ENCODE data around the gene ALPG.
"Not testable (repeated sequence)": the region's sequence is repeated elsewhere in the genome, so short reads cannot be mapped to it uniquely, and the experiment has no call there.

ALPG gene

GRCh38 chr2:232398293-232399034 lies 8.2 kb upstream of the ALPG start:
- no peak for DNase-seq

GRCh38 chr2:232400256-232401015 lies 6.2 kb upstream of the ALPG start:
- DNase-seq = no peak

- no peak for DNase-seq
Measured at GRCh38 chr2:232402518-232402917, 4.1 kb upstream of the ALPG start.

- no peak for DNase-seq
Measured at GRCh38 chr2:232405943-232406510, 617 bp upstream of the ALPG start.

- not testable (repeated sequence) for DNase-seq
Measured at GRCh38 chr2:232407428-232408150, 945 bp downstream of the ALPG start.

GRCh38 chr2:232408269-232408668 lies 1.6 kb downstream of the ALPG start:
- DNase-seq = not testable (repeated sequence)

- DNase-seq = not testable (repeated sequence)
Measured at GRCh38 chr2:232409617-232410016, 3.0 kb downstream of the ALPG start.

- no peak for DNase-seq
Measured at GRCh38 chr2:232410238-232410900, 3.7 kb downstream of the ALPG start.

GRCh38 chr2:232411901-232412629 lies 5.4 kb downstream of the ALPG start:
- no peak for DNase-seq

GRCh38 chr2:232412986-232413385 lies 6.3 kb downstream of the ALPG start:
- no peak for DNase-seq

GRCh38 chr2:232415138-232415690 lies 8.6 kb downstream of the ALPG start:
- DNase-seq = no peak

GRCh38 chr2:232415736-232416520 lies 9.3 kb downstream of the ALPG start:
- no peak for DNase-seq

GRCh38 chr2:232416521-232417470 lies 10.2 kb downstream of the ALPG start:
- DNase-seq = no peak

- DNase-seq = no peak
Measured at GRCh38 chr2:232417489-232417888, 10.8 kb downstream of the ALPG start.

- no peak for DNase-seq
Measured at GRCh38 chr2:232418056-232418455, 11.4 kb downstream of the ALPG start.

- no peak for DNase-seq
Measured at GRCh38 chr2:232418466-232419244, 12.0 kb downstream of the ALPG start.

- no peak for DNase-seq
Measured at GRCh38 chr2:232419245-232420072, 12.8 kb downstream of the ALPG start.

GRCh38 chr2:232420073-232420454 lies 13.4 kb downstream of the ALPG start:
- no peak for DNase-seq
